PC-3 (cell line): ENCODE data around the gene HDAC8.

Experiments
- CTCF ChIP-seq: fragments of 300-600 bp; sonication (generic); conservative IDR thresholded peaks from 2 replicates; pipeline ENCODE4 v1.5.1; 2017; ENCODE audit warnings: antibody characterized with exemption, low read depth, mild to moderate bottlenecking, low read length
- EZH2 ChIP-seq: fragments of 300-600 bp; sonication (generic); IDR thresholded peaks from one replicate; pipeline ENCODE4 v1.6.1; 2017; ENCODE audit warnings: antibody characterized with exemption, mild to moderate bottlenecking, low read length; ENCODE audit not compliant: unreplicated experiment

- TF ChIP-seq CTCF = no peak
- TF ChIP-seq EZH2 = no peak
These were observed 96.5 kb downstream of the HDAC8 start for GRCh38 chrX:72475952-72476668.
